SKM-1 (cell line): Measurements from ENCODE around the gene RIMS1.

Source experiments
- DNase-seq: peaks from one replicate; lab custom pipeline; 2025; ENCODE audit not compliant: unreplicated experiment; lab: John Stamatoyannopoulos, UW

Gene RIMS1, protein sequence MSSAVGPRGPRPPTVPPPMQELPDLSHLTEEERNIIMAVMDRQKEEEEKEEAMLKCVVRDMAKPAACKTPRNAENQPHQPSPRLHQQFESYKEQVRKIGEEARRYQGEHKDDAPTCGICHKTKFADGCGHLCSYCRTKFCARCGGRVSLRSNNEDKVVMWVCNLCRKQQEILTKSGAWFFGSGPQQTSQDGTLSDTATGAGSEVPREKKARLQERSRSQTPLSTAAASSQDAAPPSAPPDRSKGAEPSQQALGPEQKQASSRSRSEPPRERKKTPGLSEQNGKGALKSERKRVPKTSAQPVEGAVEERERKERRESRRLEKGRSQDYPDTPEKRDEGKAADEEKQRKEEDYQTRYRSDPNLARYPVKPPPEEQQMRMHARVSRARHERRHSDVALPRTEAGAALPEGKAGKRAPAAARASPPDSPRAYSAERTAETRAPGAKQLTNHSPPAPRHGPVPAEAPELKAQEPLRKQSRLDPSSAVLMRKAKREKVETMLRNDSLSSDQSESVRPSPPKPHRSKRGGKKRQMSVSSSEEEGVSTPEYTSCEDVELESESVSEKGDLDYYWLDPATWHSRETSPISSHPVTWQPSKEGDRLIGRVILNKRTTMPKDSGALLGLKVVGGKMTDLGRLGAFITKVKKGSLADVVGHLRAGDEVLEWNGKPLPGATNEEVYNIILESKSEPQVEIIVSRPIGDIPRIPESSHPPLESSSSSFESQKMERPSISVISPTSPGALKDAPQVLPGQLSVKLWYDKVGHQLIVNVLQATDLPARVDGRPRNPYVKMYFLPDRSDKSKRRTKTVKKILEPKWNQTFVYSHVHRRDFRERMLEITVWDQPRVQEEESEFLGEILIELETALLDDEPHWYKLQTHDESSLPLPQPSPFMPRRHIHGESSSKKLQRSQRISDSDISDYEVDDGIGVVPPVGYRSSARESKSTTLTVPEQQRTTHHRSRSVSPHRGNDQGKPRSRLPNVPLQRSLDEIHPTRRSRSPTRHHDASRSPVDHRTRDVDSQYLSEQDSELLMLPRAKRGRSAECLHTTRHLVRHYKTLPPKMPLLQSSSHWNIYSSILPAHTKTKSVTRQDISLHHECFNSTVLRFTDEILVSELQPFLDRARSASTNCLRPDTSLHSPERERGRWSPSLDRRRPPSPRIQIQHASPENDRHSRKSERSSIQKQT (N-terminal part only)

GRCh38 chr6:71886184-71887005 lies at the start of gene RIMS1:
Gene RIMS1, plus strand, starts transcription at chr6:71886550. Its CDS starts 474 bp downstream, at chr6:71887024.
- DNase-seq, result no peak

- no peak for DNase-seq
Observed at GRCh38 chr6:71851214-71851613, 35.1 kb upstream of the RIMS1 start.

GRCh38 chr6:71852948-71853347 lies 33.4 kb upstream of the RIMS1 start:
- DNase-seq, result no peak

- no peak for DNase-seq
Observed at GRCh38 chr6:71855406-71855805, 30.9 kb upstream of the RIMS1 start.

- no peak for DNase-seq
Observed at GRCh38 chr6:71879016-71879415, 7.3 kb upstream of the RIMS1 start.

DNA sequence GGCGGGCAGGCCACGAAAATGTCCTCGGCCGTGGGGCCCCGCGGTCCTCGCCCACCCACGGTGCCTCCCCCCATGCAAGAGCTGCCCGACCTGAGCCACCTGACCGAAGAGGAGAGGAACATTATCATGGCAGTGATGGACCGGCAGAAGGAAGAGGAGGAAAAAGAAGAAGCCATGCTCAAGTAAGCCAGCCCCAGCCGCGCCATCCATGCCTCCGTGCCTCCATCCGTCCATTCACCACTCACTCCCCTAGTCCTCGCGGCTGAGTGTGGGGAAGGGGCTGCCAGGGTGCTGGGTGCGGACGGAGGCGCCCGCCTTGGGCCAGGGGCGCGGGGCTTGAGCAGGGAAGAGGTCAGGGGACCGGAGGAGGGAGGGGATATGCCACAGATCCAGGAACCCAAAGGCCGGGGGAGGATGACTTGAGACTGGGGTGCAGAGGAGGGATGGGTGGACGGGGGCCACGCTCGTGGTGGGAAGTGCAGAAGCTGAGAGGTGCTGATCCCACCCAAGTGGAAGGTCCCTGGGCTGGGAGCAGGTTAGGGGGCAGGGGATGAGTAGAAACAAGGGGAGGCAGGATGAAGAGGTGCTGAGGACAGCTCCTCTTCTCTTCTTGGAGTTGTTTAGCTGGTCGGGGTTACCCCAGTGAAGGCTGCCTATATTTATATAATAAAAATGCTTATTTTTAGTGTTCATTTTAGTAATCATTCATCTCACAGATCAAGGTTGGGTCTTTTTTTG lies 825 bp downstream of the RIMS1 start:
- no peak for DNase-seq

DNA sequence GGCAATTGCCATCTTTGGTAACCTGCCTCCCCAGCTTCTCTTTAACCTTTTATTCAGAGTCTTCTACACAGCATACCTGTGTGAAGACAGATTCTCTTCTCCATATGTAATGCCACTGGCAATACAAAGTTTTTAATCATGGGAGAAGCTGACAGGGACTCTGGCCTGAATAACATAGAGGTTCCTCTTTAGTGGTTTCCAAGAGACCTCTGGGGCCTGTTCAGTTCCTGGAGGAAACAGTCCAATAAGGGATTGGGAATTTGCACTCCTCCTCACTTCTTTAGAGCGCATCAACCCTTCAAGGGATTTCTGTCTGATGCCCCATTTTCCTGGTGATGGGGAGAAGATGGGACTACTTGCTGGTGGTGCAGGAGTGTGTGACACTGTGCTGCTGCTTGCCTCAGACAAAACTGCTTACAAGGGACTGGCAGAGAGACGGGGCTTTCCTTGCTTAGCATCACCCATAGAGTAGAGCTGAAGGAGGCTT lies 1.4 kb downstream of the RIMS1 start:
- DNase-seq, result no peak

GRCh38 chr6:71888756-71889340 lies 2.5 kb downstream of the RIMS1 start:
- no peak for DNase-seq

- DNase-seq, result no peak
Observed at GRCh38 chr6:71889366-71889765, 3.0 kb downstream of the RIMS1 start.

DNA sequence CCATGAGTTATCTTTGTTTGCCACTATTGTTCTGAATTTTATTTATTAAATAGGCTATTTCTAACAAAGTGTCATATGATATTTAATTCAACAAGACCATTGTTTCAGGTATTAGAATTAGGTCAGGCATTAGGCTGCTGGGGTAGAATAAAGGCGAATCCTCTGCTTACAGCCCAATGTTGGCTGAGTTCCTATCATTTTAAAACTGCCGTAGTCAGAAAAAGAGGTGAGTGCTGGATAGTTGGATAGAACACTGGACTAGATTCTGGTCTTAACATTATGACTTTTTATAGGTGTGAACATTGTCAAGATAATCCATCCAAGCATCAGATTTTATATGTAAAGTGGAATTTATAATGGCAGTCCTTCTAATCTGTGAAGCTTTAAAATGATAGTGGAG lies 6.3 kb downstream of the RIMS1 start:
- DNase-seq, result no peak

DNA sequence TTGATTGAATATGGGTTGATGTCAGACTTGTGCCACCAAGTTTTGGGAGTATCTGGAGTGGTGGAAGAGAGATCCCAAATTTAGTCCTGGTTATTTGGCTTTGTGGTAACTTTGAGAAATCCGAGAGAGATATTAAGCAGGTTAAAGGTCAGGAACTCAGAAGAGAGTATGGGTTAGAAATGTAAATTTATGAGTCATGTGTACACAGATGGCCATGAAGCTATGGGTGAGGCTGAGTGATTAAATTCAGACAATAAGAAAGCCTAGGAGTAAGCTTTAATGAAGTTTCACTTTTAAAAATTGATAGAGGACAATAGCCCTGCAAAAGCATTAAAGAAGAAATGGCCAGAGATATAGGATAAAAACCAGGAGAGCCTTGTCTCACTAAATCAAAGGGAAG lies 14.3 kb downstream of the RIMS1 start:
- DNase-seq, result no peak

GRCh38 chr6:71902261-71902660 lies 15.9 kb downstream of the RIMS1 start:
- no peak for DNase-seq

- no peak for DNase-seq
Observed at GRCh38 chr6:71906813-71907212, 20.5 kb downstream of the RIMS1 start.

- DNase-seq, result no peak
Observed at GRCh38 chr6:71908162-71908765, 21.9 kb downstream of the RIMS1 start.

- DNase-seq, result no peak
Observed at GRCh38 chr6:71913444-71914234, 27.3 kb downstream of the RIMS1 start.

- DNase-seq, result no peak
Observed at GRCh38 chr6:71929047-71929446, 42.7 kb downstream of the RIMS1 start.

DNA sequence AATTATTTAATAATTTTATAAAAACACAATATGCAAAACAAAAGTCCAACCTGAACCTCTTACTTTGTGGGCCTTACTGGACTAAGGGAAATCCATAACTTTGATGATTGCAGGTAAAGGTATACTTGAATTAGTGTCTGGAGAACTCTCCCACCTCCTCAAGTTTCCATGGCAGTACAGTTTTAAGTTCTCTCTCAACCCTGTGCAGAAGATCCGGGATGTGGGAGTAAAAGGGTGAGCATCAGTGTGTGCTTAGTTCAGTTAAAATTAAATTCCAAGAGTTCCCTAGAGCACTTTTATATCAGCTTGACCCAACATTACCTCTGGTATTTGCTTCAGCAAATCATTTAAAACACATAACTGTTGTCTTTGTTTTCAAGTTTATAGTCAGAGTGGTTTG lies 47.5 kb downstream of the RIMS1 start:
- DNase-seq, result no peak

DNA sequence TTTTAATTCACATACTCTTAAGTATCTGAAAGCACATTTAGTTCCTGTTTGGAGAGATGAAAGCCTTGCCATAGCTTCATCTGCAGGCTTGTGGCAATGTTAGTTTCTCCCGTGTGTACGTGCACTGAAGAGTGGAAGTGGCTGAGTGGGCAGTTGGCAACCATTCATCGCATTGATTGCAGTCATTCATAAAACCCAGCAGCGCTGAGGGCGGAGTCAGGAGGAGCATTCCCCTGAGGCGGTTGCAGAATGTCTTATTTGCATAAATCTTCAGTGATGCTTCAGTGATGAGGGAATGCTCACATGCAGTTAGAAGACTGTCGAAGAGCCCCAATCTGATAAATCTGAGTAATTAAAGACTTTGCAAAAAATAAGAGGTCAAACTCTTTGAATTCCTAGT lies 79.1 kb downstream of the RIMS1 start:
- no peak for DNase-seq
